Vagina (tissue), 2 donors: Measurements from ENCODE around the gene RAD51C. TPM values are rescaled to one million over a fixed set of nuclear protein-coding genes. Genes with fewer than 3 reads are reported as not detected.
"Not testable (repeated sequence)": the region's sequence is repeated elsewhere in the genome, so short reads cannot be mapped to it uniquely, and the experiment has no call there.

ENCODE experiments used
- DNase-seq, 2 donors: peaks; one replicate each; pipeline ENCODE4 v3.0.0-alpha.2; 2017; ENCODE audit errors: extremely low spot score in 2 of 2
- H3K27ac ChIP-seq: fragments of 200-600 bp; sonication (generic); one replicate; pipeline ENCODE4 v1.5.1; 2019
- H3K27me3 ChIP-seq: fragments of 200-600 bp; sonication (generic); one replicate; pipeline ENCODE4 v1.5.1; 2019
- H3K36me3 ChIP-seq, 2 donors: fragments of 200-600 bp; sonication (generic); one replicate each; pipeline ENCODE4 v1.5.1; 2017 to 2019
- H3K4me1 ChIP-seq: fragments of 200-600 bp; sonication (generic); one replicate; pipeline ENCODE4 v1.5.1; 2019
- H3K4me3 ChIP-seq, 2 donors: fragments of 200-600 bp; sonication (generic); 1 replicate in 1 of 2; 2 replicates in 1 of 2; pipeline ENCODE4 v1.5.1; 2016 to 2019
- H3K9me3 ChIP-seq: fragments of 200-600 bp; sonication (generic); one replicate; pipeline ENCODE4 v1.5.1; 2019
- CTCF ChIP-seq, 3 experiments: fragments of 450-650 bp in 2 of 3; fragments of 200-600 bp in 1 of 3; sonication (generic) in 1 of 3; IDR thresholded peaks; one replicate each; pipeline ENCODE4 v1.5.1; 2017 to 2019; ENCODE audit warnings: antibody characterized with exemption in 3 of 3, mild to moderate bottlenecking in 2 of 3, moderate library complexity in 2 of 3
- POLR2A ChIP-seq, 2 donors: fragments of 450-650 bp; IDR thresholded peaks; one replicate each; pipeline ENCODE4 v1.6.1; 2017; ENCODE audit warnings: antibody characterized with exemption in 2 of 2, mild to moderate bottlenecking in 2 of 2, moderate library complexity in 2 of 2
- POLR2AphosphoS5 ChIP-seq, 2 donors: sonication (generic); formaldehyde crosslinking; IDR thresholded peaks; one replicate each; pipeline ENCODE4 v1.9.0; 2017; ENCODE audit warnings: antibody characterized with exemption in 2 of 2, mild to moderate bottlenecking in 2 of 2, low read depth in 1 of 2; ENCODE audit not compliant: insufficient read depth in 1 of 2
- intact Hi-C: fragments of 100-400 bp; cut with DNase I; formaldehyde crosslinking; loops from one replicate; pipeline ENCODE4 v1.15.1; 2023
- total RNA-seq: library from RNA; depleted of rRNA; stranded (reverse); fragments of >200 nt; gene quantifications from one replicate; pipeline ENCODE4 v1.2.3, GENCODE V29; 2016

RAD51C gene
- total RNA-seq, 1 donor from 2014 or later, result 8.3 TPM

GRCh38 chr17:58759522-58759921 is 67.1 kb downstream of the RAD51C start:
- no peak for DNase-seq
- intact Hi-C loops, result no loop called here

GRCh38 chr17:58760248-58760647 is 67.8 kb downstream of the RAD51C start:
- intact Hi-C loops, result no loop called here
- TF ChIP-seq CTCF (IDR thresholded peaks at IDR 0.05) (no peak), POLR2AphosphoS5 (IDR thresholded peaks at IDR 0.05; ENCODE audit: insufficient read depth in 1 of 2, low read depth in 1 of 2) (no peak), POLR2A (IDR thresholded peaks at IDR 0.05) (no peak)
- Histone ChIP-seq H3K27me3 (no peaks in the 10 kb centered on the region), H3K27ac (no peak overlapping the region), H3K4me3 (no peak overlapping the region), H3K36me3 (no peaks in the 10 kb centered on the region), H3K4me1 (peaks cover 21% of the 10 kb centered on the region), H3K9me3 (no peaks in the 10 kb centered on the region)
- DNase-seq, result no peak

More at GRCh38 chr17:58759522-58759921, 67.1 kb downstream of the RAD51C start:
- TF ChIP-seq CTCF (IDR thresholded peaks at IDR 0.05) (no peak), POLR2AphosphoS5 (IDR thresholded peaks at IDR 0.05; ENCODE audit: insufficient read depth in 1 of 2, low read depth in 1 of 2) (no peak), POLR2A (IDR thresholded peaks at IDR 0.05) (no peak)
- Histone ChIP-seq H3K27ac (no peak overlapping the region), H3K36me3 (no peaks in the 10 kb centered on the region), H3K4me1 (peaks cover 22% of the 10 kb centered on the region), H3K27me3 (no peaks in the 10 kb centered on the region), H3K4me3 (no peak overlapping the region), H3K9me3 (no peaks in the 10 kb centered on the region)

- no peaks in the 10 kb centered on the region for H3K36me3 ChIP-seq
- H3K27ac ChIP-seq, result no peak overlapping the region
- intact Hi-C loops, result no loop called here
- no peaks in the 10 kb centered on the region for H3K4me1 ChIP-seq
- no peak overlapping the region for H3K4me3 ChIP-seq
- no peak for TF ChIP-seq POLR2AphosphoS5 (IDR thresholded peaks at IDR 0.05; ENCODE audit: insufficient read depth in 1 of 2, low read depth in 1 of 2)
- no peak for TF ChIP-seq CTCF (IDR thresholded peaks at IDR 0.05)
- TF ChIP-seq POLR2A (IDR thresholded peaks at IDR 0.05), result no peak
- no peaks in the 10 kb centered on the region for H3K27me3 ChIP-seq
- H3K9me3 ChIP-seq, result no peaks in the 10 kb centered on the region
- no peak for DNase-seq
Observed at GRCh38 chr17:58763263-58763662, 70.9 kb downstream of the RAD51C start.

- no peaks in the 10 kb centered on the region for H3K4me1 ChIP-seq
- no peak overlapping the region for H3K4me3 ChIP-seq
- H3K36me3 ChIP-seq, result no peaks in the 10 kb centered on the region
- H3K9me3 ChIP-seq, result no peaks in the 10 kb centered on the region
- TF ChIP-seq POLR2A (IDR thresholded peaks at IDR 0.05) (no peak), CTCF (IDR thresholded peaks at IDR 0.05) (no peak), POLR2AphosphoS5 (IDR thresholded peaks at IDR 0.05; ENCODE audit: insufficient read depth in 1 of 2, low read depth in 1 of 2) (no peak)
- intact Hi-C loops, result no loop called here
- no peak overlapping the region for H3K27ac ChIP-seq
- no peak for DNase-seq
- no peaks in the 10 kb centered on the region for H3K27me3 ChIP-seq
Observed at GRCh38 chr17:58764373-58764772, 72.0 kb downstream of the RAD51C start.

GRCh38 chr17:58778482-58778881 is 86.1 kb downstream of the RAD51C start:
- H3K9me3 ChIP-seq, H3K27ac ChIP-seq, H3K4me1 ChIP-seq, H3K4me3 ChIP-seq, H3K27me3 ChIP-seq, H3K36me3 ChIP-seq, DNase-seq, intact Hi-C loops: not testable (repeated sequence)

GRCh38 chr17:58779446-58779845 is 87.0 kb downstream of the RAD51C start:
- no peaks in the 10 kb centered on the region for H3K36me3 ChIP-seq
- H3K27ac ChIP-seq, result no peak overlapping the region
- intact Hi-C loops, result no loop called here
- H3K27me3 ChIP-seq, result no peaks in the 10 kb centered on the region
- TF ChIP-seq POLR2AphosphoS5 (IDR thresholded peaks at IDR 0.05; ENCODE audit: insufficient read depth in 1 of 2, low read depth in 1 of 2), result no peak
- no peak overlapping the region for H3K4me3 ChIP-seq
- H3K9me3 ChIP-seq, result no peaks in the 10 kb centered on the region
- DNase-seq, result no peak
- no peaks in the 10 kb centered on the region for H3K4me1 ChIP-seq
